ENCODE measurements around the gene NTNG1. TPM values are rescaled to one million over a fixed set of nuclear protein-coding genes. Genes with fewer than 3 reads are reported as not detected.

Gene NTNG1
- total and polyA plus RNA-seq, 10 of the 15 experiments (the other 5 are each of a cell fraction or from before 2014, with no cell fraction given), result 0.18 to 2.3 (median 1.1) TPM; not detected in 1

DNA sequence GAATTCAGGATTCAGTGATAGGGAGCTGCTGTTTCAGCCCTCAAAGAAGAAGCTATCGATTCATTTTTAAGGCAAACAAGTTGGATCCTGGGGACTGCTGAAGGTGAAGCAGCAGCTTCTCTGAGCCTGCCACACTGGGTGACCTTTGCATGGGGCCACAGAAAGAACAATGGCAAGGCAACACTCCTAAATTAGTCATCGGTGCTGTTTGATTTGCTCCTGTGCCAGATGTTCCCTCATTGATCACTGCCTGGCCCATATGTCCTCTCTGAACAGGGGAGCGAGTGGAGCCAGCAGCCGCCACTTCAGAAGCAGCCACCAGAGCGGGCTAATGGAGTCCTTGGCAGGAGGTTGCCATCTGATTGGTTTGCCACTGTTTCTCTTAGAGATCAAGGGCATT is 391.5 kb downstream of the NTNG1 start:
- CTCF ChIA-PET, result interaction anchor here (0.7 to 13.5 kb wide), 8 partner anchors 17 to 337 kb away, joined by 3 to 314 read pairs (median 4); no protein-coding TSS in a partner anchor
- FAIRE-seq (no peak), DNase-seq (ENCODE audit: low read depth, low spot score) (no peak), ATAC-seq (no peak)
- intact Hi-C loops (cut with micrococcal nuclease; ENCODE audit: unreplicated experiment) (no loop called here), in situ Hi-C loops (cut with MboI) (loop anchor here (5.0 to 25.0 kb wide), 2 partner anchors 245 to 335 kb away; no protein-coding TSS in a partner anchor)
- no peaks in the 10 kb centered on the region for H3K27me3 ChIP-seq (replicated peaks in 1 of 2; ENCODE audit: control insufficient read depth in 2 of 2, insufficient read depth in 2 of 2, low read length in 1 of 2)
- no peaks in the 10 kb centered on the region for H3K4me1 ChIP-seq (ENCODE audit: control insufficient read depth, insufficient read depth, low read length)
- no peak overlapping the region for H3K4me2 ChIP-seq (ENCODE audit: control insufficient read depth, insufficient read depth)
- no peak overlapping the region for H2AFZ ChIP-seq (ENCODE audit: control insufficient read depth, low read depth, low read length)
- H3K9ac ChIP-seq (ENCODE audit: control insufficient read depth, insufficient read depth, low read length), result no peak overlapping the region
- H3K27ac ChIP-seq (ENCODE audit: control insufficient read depth, insufficient read depth), result no peak overlapping the region
- no peaks in the 10 kb centered on the region for H3K79me2 ChIP-seq (ENCODE audit: control insufficient read depth, insufficient read depth, low read length)
- RAD21 ChIA-PET (ENCODE audit: unreplicated experiment), result interaction anchor here (0.6 to 11.4 kb wide), 2 partner anchors 100 to 219 kb away, joined by 3 to 178 read pairs; no protein-coding TSS in a partner anchor
- no peaks in the 10 kb centered on the region for H3K9me3 ChIP-seq (replicated peaks; ENCODE audit: control insufficient read depth, insufficient read depth, low read length)
- POLR2A ChIA-PET, result no interaction called here
- no peaks in the 10 kb centered on the region for H4K20me1 ChIP-seq (ENCODE audit: control insufficient read depth, insufficient read depth)
- H3K36me3 ChIP-seq (ENCODE audit: control insufficient read depth in 2 of 2, insufficient read depth in 2 of 2, low read length in 1 of 2), result no peaks in the 10 kb centered on the region
- H3K4me3 ChIP-seq, result no peak overlapping the region
- BruUV-seq (replicated peaks), result no TSS peak
- SMC1A ChIA-PET (ENCODE audit: uncharacterized antibody, unreplicated experiment), result interaction anchor here (1.4 to 7.9 kb wide), 6 partner anchors 26 to 335 kb away, joined by 3 to 156 read pairs (median 24); no protein-coding TSS in a partner anchor
- 57% methylated on average over 5 of the region's 5 CpGs for WGBS (ENCODE audit: insufficient coverage, insufficient replicate concordance, low lambda C conversion rate, missing lambda C conversion rate)
- TF ChIP-seq NFXL1 (IDR thresholded peaks at IDR 0.05; ENCODE audit: borderline replicate concordance), result no peak
- no peak for TF ChIP-seq IRF4 (IDR thresholded peaks at IDR 0.05; ENCODE audit: low read depth, low read length)
- TF ChIP-seq, protein P1, sequence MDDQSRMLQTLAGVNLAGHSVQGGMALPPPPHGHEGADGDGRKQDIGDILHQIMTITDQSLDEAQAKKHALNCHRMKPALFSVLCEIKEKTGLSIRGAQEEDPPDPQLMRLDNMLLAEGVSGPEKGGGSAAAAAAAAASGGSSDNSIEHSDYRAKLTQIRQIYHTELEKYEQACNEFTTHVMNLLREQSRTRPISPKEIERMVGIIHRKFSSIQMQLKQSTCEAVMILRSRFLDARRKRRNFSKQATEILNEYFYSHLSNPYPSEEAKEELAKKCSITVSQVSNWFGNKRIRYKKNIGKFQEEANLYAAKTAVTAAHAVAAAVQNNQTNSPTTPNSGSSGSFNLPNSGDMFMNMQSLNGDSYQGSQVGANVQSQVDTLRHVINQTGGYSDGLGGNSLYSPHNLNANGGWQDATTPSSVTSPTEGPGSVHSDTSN (IDR thresholded peaks at IDR 0.05; ENCODE audit: insufficient replicate concordance, low read depth, low read length), result no peak
- TF ChIP-seq RAD51 (IDR thresholded peaks at IDR 0.05), result no peak
- TF ChIP-seq BHLHE40 (IDR thresholded peaks at IDR 0.05; ENCODE audit: borderline replicate concordance in 1 of 2, low read depth in 2 of 2, low read length in 1 of 2), result no peak
- no peak for TF ChIP-seq PAX8 (IDR thresholded peaks at IDR 0.05)
- TF ChIP-seq PRDM15 (CRISPR knock-in tag; IDR thresholded peaks at IDR 0.05), result no peak
- no peak for TF ChIP-seq ZNF24 (IDR thresholded peaks at IDR 0.05)
- TF ChIP-seq, protein P2, sequence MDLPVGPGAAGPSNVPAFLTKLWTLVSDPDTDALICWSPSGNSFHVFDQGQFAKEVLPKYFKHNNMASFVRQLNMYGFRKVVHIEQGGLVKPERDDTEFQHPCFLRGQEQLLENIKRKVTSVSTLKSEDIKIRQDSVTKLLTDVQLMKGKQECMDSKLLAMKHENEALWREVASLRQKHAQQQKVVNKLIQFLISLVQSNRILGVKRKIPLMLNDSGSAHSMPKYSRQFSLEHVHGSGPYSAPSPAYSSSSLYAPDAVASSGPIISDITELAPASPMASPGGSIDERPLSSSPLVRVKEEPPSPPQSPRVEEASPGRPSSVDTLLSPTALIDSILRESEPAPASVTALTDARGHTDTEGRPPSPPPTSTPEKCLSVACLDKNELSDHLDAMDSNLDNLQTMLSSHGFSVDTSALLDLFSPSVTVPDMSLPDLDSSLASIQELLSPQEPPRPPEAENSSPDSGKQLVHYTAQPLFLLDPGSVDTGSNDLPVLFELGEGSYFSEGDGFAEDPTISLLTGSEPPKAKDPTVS (IDR thresholded peaks at IDR 0.05; ENCODE audit: low read depth, low read length), result no peak
- TF ChIP-seq MTA3 (IDR thresholded peaks at IDR 0.05; ENCODE audit: borderline replicate concordance, low read length), result no peak
- TF ChIP-seq YBX1 (IDR thresholded peaks at IDR 0.05), result no peak
- TF ChIP-seq POLR2A (IDR thresholded peaks at IDR 0.05; ENCODE audit: low read depth, low read length), result no peak
- TF ChIP-seq JUND (IDR thresholded peaks at IDR 0.05; ENCODE audit: low read depth, low read length), result no peak
- TF ChIP-seq NR2F1 (conservative IDR thresholded peaks at IDR 0.05), result no peak
- no peak for TF ChIP-seq IKZF1 (conservative IDR thresholded peaks at IDR 0.05)
- no peak for TF ChIP-seq NKRF (conservative IDR thresholded peaks at IDR 0.05)
